HG03108 (cell line): ENCODE results near the gene FCER2.

Experiments
- ATAC-seq: cut with Tn5 transposase; IDR thresholded peaks from one replicate; pipeline ENCODE4 v1.9.1; 2021; ENCODE audit warnings: moderate library complexity; ENCODE audit not compliant: unreplicated experiment

The FCER2 gene

GRCh38 chr19:7679771-7680605 is 21.9 kb downstream of the FCER2 start:
- ATAC-seq, result no peak

- no peak for ATAC-seq
Observed at GRCh38 chr19:7678971-7679751, 22.8 kb downstream of the FCER2 start.

GRCh38 chr19:7677669-7678311 is 24.1 kb downstream of the FCER2 start:
- no peak for ATAC-seq

- no peak for ATAC-seq
Observed at GRCh38 chr19:7676854-7677253, 25.1 kb downstream of the FCER2 start, which contains the start of gene MCEMP1. MCEMP1 (plus strand) TSS chr19:7677090; CDS start chr19:7677121, 31 bp downstream.

DNA sequence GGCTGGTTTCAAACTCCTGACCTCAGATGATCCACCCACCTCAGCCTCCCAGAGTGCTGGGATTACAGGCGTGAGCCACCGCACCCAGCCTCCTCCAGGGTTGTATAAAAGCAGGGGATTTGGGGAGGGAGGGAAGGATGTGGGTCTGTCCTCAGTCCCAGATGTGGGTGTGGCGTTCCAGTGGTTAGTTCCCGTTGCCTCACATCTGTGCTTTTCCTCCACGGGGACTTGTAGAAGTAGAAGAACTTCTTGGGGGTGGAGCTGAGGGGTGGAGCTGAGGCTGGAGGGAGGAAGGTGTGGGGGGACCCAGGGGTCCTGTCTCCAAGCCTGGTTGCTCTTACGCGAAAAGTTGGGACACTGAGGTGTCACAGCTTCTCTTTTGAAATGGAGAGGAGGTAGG is 25.6 kb downstream of the FCER2 start:
- no peak for ATAC-seq

DNA sequence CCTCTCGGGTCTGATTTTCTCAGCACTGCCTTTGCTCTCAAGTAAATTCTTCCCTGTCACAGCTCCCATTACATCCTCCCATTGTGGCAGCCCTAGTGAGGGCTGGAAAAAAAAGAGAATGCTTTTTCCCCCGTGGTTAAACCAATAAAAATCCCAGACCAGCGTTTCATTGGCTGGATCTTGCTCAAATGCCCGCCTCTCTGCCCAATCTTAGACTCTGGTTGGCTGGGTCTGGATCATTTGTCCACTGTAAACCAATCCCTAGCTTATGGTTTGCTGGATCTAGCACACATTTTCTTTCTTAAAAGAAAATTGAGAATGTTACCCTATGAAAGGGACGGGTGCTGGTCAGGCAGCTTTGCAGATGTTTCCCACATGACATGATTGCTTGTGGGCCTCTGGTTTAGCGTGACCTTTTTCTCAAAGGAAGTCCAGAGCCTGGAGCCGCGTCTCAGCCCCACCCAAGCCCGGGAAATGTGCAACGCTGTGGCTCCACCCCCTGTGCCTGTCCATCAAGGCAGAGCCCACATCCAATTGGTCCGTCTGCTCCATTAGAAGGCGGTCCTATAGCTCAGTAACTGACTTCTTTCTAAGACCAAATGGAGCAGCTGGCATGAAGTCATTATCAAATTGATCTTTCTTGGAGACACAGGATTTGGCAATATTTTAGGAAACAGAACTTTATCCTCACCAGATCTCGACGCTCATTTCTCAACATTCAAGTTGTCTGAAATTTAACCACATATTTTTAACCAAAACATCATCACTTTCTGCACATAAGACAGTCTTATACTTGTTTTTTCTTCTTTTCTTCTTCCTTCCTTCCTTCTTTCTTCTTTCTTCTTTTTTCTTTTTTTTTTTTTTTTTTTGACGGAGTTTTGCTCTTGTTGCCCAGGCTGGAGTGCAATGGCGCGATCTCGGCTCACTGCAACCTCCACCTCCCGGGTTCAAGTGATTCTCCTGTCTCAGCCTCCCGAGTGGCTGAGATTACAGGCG is 27.6 kb downstream of the FCER2 start:
- ATAC-seq, result no peak

GRCh38 chr19:7672522-7672921 is 29.4 kb downstream of the FCER2 start:
- no peak for ATAC-seq

DNA sequence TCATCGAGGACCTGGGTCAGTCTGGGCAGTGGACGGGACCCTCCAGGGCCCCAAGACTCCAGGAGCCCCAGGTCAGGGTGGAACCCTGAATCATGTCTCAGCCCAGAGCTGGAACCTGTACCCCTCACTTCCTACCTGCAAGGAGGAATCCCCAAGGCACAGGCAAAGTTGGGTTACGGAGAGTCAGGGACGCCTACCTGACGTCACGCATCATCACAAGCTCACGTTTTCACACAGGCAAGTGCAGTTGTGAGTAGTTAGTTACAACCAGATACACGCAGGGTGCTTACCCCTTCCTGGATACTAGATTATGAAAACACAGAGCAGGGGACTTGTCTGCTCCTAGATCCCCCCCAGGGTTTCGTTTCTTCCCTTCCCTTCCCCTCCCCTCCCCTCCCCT is 31.1 kb downstream of the FCER2 start:
- ATAC-seq, result no peak

DNA sequence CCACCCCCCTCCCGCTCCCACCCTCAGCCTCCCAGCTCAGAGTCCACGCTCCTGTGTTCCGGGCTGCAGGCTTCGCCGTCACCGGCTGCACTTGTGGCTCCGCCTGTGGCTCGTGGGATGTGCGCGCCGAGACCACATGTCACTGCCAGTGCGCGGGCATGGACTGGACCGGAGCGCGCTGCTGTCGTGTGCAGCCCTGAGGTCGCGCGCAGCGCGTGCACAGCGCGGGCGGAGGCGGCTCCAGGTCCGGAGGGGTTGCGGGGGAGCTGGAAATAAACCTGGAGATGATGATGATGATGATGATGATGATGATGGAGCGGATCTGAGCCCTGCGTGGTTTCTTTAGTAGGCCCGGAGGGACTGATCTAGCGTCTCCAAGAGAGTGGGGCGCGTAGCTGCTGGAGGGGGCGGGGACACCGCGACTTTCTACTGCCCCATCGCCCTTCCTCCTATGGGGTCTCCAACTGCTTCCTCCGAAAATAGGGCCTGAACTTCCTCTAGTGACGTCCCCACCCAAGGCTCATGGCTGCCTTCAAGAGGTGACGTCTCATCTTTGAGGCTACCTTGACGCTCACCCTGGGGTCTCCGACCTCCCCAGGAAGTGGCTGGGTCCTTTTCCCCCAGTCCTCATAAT is 31.7 kb downstream of the FCER2 start:
- ATAC-seq, result no peak

GRCh38 chr19:7669641-7670040 is 32.3 kb downstream of the FCER2 start:
- no peak for ATAC-seq

GRCh38 chr19:7668842-7669241 is 33.1 kb downstream of the FCER2 start, which contains the start of gene RETN:
RETN (plus strand) TSS chr19:7669049; CDS start chr19:7669327, 278 bp downstream.
- ATAC-seq, result no peak

DNA sequence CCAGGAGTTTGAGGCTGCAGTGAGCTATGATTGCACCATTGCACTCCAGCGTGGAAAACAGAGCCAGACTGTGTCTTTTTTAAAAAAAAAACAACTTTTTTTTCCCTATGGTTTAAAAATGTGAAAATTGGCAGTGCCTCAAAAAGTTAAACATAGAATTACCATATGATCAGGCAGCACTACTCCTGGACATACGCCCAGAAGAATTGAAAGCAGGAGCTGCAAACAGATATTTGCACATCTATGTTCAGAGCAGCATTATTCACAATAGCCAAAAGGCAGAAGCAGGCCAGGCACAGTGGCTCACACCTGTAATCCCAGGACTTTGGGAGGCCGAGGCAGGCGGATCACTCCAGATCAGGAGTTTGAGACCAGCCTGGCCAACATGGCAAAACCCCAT is 36.9 kb downstream of the FCER2 start:
- no peak for ATAC-seq

- ATAC-seq, result no peak
Observed at GRCh38 chr19:7663706-7664105, 38.2 kb downstream of the FCER2 start.

DNA sequence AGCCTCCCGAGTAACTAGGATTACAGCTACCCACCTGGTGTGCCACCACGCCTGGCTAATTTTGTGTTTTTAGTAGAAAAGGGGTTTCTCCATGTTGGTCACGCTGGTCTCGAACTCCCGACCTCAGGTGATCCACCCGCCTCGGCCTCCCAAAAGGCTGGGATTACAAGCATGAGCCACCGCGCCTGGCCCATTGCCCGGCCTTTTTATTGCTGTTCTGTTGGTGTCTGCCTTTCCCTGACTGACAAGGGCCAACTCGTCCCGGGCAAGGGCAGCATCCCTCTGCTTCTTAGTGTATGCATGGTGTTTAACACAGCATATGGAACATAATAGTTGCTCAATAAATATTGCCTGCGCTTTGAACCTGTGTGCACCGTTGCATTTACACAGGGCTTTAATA is 39.3 kb downstream of the FCER2 start:
- no peak for ATAC-seq

DNA sequence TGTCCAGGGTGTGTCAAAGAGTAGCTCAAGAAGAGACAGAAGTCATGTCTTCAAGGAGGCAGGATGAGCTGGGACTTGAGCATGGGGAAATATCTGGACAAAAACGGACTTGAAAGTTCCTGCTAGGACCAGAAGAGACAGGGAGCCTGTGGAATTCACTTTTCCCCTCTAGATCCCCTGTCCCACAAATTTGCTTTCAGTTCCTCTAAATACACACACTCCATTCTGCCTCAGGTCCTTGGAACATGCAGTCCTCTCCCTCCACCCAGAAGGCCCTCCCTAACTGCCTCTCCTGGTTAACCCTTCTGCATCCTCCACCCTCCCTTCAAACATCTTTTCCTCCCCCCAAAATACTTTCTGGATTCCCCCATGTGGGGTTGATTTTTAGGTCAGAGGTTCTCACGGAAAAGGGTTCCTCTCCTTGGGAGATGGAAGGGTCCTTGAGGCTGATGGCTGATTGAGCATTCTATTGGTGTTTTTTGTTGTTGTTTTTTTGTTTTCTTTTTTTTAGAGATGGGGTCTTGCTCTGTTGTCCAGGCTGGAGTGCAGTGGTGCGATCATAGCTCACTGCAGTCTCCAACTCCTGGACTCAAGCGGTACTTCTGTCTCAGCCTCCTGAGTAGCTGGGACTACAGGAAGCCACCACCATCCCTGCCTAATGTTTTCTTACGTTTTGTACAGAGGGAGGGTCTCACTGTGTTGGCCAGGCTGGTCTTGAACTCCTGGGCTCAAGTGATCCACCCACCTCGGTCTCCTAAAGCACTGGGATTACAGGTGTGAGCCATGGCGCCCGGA is 40.0 kb downstream of the FCER2 start:
- no peak for ATAC-seq

DNA sequence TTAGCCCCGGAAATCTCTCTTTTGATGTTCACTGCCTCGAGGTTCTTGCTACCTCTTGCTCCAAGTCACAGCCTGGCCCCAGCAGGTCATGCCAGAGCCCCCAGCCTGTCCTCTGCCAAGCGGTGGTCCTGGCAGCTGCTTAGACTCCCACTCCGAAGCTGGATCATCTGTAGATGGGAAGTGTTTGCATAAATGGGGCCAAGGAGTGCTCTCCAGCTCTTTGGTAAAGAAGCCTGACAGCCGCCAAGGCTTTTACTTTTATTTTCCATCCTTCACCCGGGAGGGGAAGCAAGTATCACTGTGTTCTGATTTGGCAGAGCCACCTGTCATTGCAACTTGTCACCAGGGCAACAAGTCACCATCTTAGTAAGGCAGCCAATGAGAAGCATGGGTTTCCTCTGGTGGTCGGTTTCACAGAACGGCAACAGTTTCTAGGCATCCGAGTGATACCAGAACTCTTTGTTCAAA is 43.7 kb downstream of the FCER2 start:
- no peak for ATAC-seq

- no peak for ATAC-seq
Observed at GRCh38 chr19:7657131-7657751, 44.7 kb downstream of the FCER2 start.

- ATAC-seq, result no peak
Observed at GRCh38 chr19:7655581-7655980, 46.4 kb downstream of the FCER2 start.
